DND-41 (cell line): ENCODE results near the gene PNMT.

Source experiments
- ATAC-seq: fragments of 200-7000 bp; cut with Tn5 transposase; 3 replicates; pipeline ENCODE4 v1.9.1; 2021; ENCODE audit warnings: low read depth; ENCODE audit not compliant: insufficient read depth
- DNase-seq: peaks from one replicate; pipeline ENCODE4 v3.0.0-alpha.2; 2020
- H2AFZ ChIP-seq: 2 replicates; pipeline ENCODE4 v1.6.0; 2012; ENCODE audit warnings: low read depth, low read length
- H3K27ac ChIP-seq: 2 replicates; pipeline ENCODE4 v1.5.1; 2012; ENCODE audit warnings: low read length, inconsistent platforms
- H3K27me3 ChIP-seq: fragments of 200-600 bp; sonication (generic); 2 replicates; pipeline ENCODE4 v1.6.0; 2012; ENCODE audit warnings: low read length, mild to moderate bottlenecking, inconsistent platforms; ENCODE audit not compliant: insufficient read depth, poor library complexity
- H3K36me3 ChIP-seq: 2 replicates; pipeline ENCODE4 v1.5.1; 2012; ENCODE audit warnings: low read length, inconsistent platforms; ENCODE audit not compliant: insufficient read depth
- H3K4me1 ChIP-seq: 2 replicates; pipeline ENCODE4 v1.5.1; 2012; ENCODE audit warnings: mild to moderate bottlenecking, low read length; ENCODE audit not compliant: insufficient read depth
- H3K4me2 ChIP-seq: 2 replicates; pipeline ENCODE4 v1.6.0; 2012; ENCODE audit warnings: mild to moderate bottlenecking, moderate library complexity, low read length, inconsistent platforms; ENCODE audit not compliant: insufficient read depth
- H3K4me3 ChIP-seq, 2 experiments: fragments of 200-600 bp in 1 of 2; shearing (Covaris generic) in 1 of 2; 2 replicates each; pipeline ENCODE4 v1.5.1; 2012 to 2016; ENCODE audit warnings: inconsistent platforms in 2 of 2, low read length in 2 of 2, mild to moderate bottlenecking in 2 of 2, low read depth in 1 of 2, moderate library complexity in 1 of 2
- H3K79me2 ChIP-seq: 2 replicates; pipeline ENCODE4 v1.6.0; 2012; ENCODE audit warnings: low read length, inconsistent platforms; ENCODE audit not compliant: insufficient read depth
- H3K9ac ChIP-seq: 2 replicates; pipeline ENCODE4 v1.6.0; 2012; ENCODE audit warnings: low read depth, mild to moderate bottlenecking, inconsistent platforms, low read length, moderate library complexity
- H3K9me3 ChIP-seq: 2 replicates; pipeline ENCODE4 v1.5.1; 2012; ENCODE audit warnings: low read length, moderate library complexity, mild to moderate bottlenecking, inconsistent platforms; ENCODE audit not compliant: insufficient read depth, severe bottlenecking
- H4K20me1 ChIP-seq: 2 replicates; pipeline ENCODE4 v1.6.0; 2012; ENCODE audit warnings: low read length; ENCODE audit not compliant: insufficient read depth
- CTCF ChIP-seq: IDR thresholded peaks from 2 replicates; pipeline ENCODE4 v1.5.1; 2012; ENCODE audit warnings: borderline replicate concordance, low read length, moderate library complexity, mild to moderate bottlenecking; ENCODE audit not compliant: poor library complexity, severe bottlenecking; ENCODE audit errors: extremely low read depth
- EZH2 ChIP-seq: IDR thresholded peaks from 3 replicates; pipeline ENCODE4 v1.6.1; 2012; ENCODE audit warnings: borderline replicate concordance, low read depth, mild to moderate bottlenecking, moderate library complexity, low read length, inconsistent platforms; ENCODE audit not compliant: severe bottlenecking

PNMT gene

GRCh38 chr17:39643271-39643670, 25.0 kb upstream of the PNMT start:
- DNase-seq (no peak), ATAC-seq (no peak; the same call in 2 of the 3 replicates)
- no peak for TF ChIP-seq EZH2
- TF ChIP-seq CTCF = no peak

GRCh38 chr17:39647256-39647655, 21.0 kb upstream of the PNMT start:
- Histone ChIP-seq H3K79me2 (peaks cover 61% of the 10 kb centered on the region), H3K27me3 (no peaks in the 10 kb centered on the region), H3K4me3 (no peak overlapping the region), H3K9ac (no peak overlapping the region), H4K20me1 (peaks cover 58% of the 10 kb centered on the region), H3K36me3 (no peaks in the 10 kb centered on the region), H2AFZ (no peak overlapping the region), H3K27ac (no peak overlapping the region), H3K4me1 (no peaks in the 10 kb centered on the region), H3K4me2 (no peak overlapping the region), H3K9me3 (no peaks in the 10 kb centered on the region)
- no peak for TF ChIP-seq CTCF
- TF ChIP-seq EZH2 = no peak
- ATAC-seq = no peak
- no peak for DNase-seq

More at GRCh38 chr17:39643271-39643670, 25.0 kb upstream of the PNMT start:
- Histone ChIP-seq H3K9me3 (no peaks in the 10 kb centered on the region), H3K9ac (no peak overlapping the region), H3K4me1 (peaks cover 17% of the 10 kb centered on the region), H2AFZ (no peak overlapping the region), H3K4me2 (no peak overlapping the region), H3K36me3 (peaks cover 11% of the 10 kb centered on the region), H3K4me3 (no peak overlapping the region), H4K20me1 (peaks cover 65% of the 10 kb centered on the region), H3K27ac (no peak overlapping the region), H3K79me2 (peaks cover 92% of the 10 kb centered on the region), H3K27me3 (no peaks in the 10 kb centered on the region)

GRCh38 chr17:39648616-39649366, 19.5 kb upstream of the PNMT start:
- H3K4me1 ChIP-seq = no peaks in the 10 kb centered on the region
- H4K20me1 ChIP-seq = peaks cover 58% of the 10 kb centered on the region
- no peak overlapping the region for H3K4me2 ChIP-seq
- no peak overlapping the region for H2AFZ ChIP-seq
- H3K4me3 ChIP-seq = no peak overlapping the region
- H3K27ac ChIP-seq = no peak overlapping the region
- H3K36me3 ChIP-seq = peaks cover 4% of the 10 kb centered on the region; the same call in 1 of the 2 replicates
- no peak overlapping the region for H3K9ac ChIP-seq
- no peaks in the 10 kb centered on the region for H3K27me3 ChIP-seq
- no peak for ATAC-seq
- H3K9me3 ChIP-seq = no peaks in the 10 kb centered on the region
- DNase-seq = no peak
- TF ChIP-seq CTCF (no peak), EZH2 (no peak)
- peaks cover 48% of the 10 kb centered on the region for H3K79me2 ChIP-seq

- Histone ChIP-seq H3K4me2 (no peak overlapping the region), H2AFZ (no peak overlapping the region), H3K9ac (no peak overlapping the region), H3K4me3 (no peak overlapping the region), H3K9me3 (no peaks in the 10 kb centered on the region), H3K4me1 (no peaks in the 10 kb centered on the region), H3K36me3 (peaks cover 17% of the 10 kb centered on the region), H3K27me3 (no peaks in the 10 kb centered on the region), H3K79me2 (peaks cover 45% of the 10 kb centered on the region), H4K20me1 (peaks cover 58% of the 10 kb centered on the region), H3K27ac (no peak overlapping the region)
- ATAC-seq (no peak), DNase-seq (no peak)
- no peak for TF ChIP-seq CTCF
- no peak for TF ChIP-seq EZH2
These were observed 18.1 kb upstream of the PNMT start for GRCh38 chr17:39650121-39650579.
